HG02884 (cell line): ENCODE data around the gene TTC13.

Experiments used
- ATAC-seq: cut with Tn5 transposase; IDR thresholded peaks from one replicate; pipeline ENCODE4 v1.9.1; 2021; ENCODE audit warnings: mild to moderate bottlenecking, moderate library complexity; ENCODE audit not compliant: unreplicated experiment

TTC13 gene

GRCh38 chr1:230910755-230911117 is 67.9 kb downstream of the TTC13 start:
- no peak for ATAC-seq

GRCh38 chr1:230909974-230910754 is 68.5 kb downstream of the TTC13 start:
- ATAC-seq: no peak

GRCh38 chr1:230907472-230908205 is 71.0 kb downstream of the TTC13 start:
- no peak for ATAC-seq

- ATAC-seq: no peak
Observed at GRCh38 chr1:230906226-230906625, 72.4 kb downstream of the TTC13 start.

GRCh38 chr1:230905733-230906132 is 72.9 kb downstream of the TTC13 start:
- ATAC-seq: no peak

GRCh38 chr1:230902349-230902923 is 76.2 kb downstream of the TTC13 start:
- ATAC-seq: no peak

GRCh38 chr1:230901671-230902070 is 77.0 kb downstream of the TTC13 start:
- no peak for ATAC-seq

- no peak for ATAC-seq
Observed at GRCh38 chr1:230900984-230901383, 77.7 kb downstream of the TTC13 start.

- ATAC-seq: no peak
Observed at GRCh38 chr1:230899841-230900251, 78.8 kb downstream of the TTC13 start.

- ATAC-seq: no peak
Observed at GRCh38 chr1:230898748-230899147, 79.9 kb downstream of the TTC13 start.

GRCh38 chr1:230898144-230898543 is 80.5 kb downstream of the TTC13 start:
- ATAC-seq: no peak

GRCh38 chr1:230896779-230897178 is 81.9 kb downstream of the TTC13 start:
- ATAC-seq: no peak

GRCh38 chr1:230895452-230895851 is 83.2 kb downstream of the TTC13 start:
- ATAC-seq: no peak

GRCh38 chr1:230894664-230895063 is 84.0 kb downstream of the TTC13 start:
- no peak for ATAC-seq

GRCh38 chr1:230894032-230894431 is 84.6 kb downstream of the TTC13 start:
- ATAC-seq: no peak

- no peak for ATAC-seq
Observed at GRCh38 chr1:230892018-230892491, 86.6 kb downstream of the TTC13 start.

GRCh38 chr1:230891413-230891812 is 87.2 kb downstream of the TTC13 start:
- no peak for ATAC-seq

GRCh38 chr1:230884646-230885045 is 94.0 kb downstream of the TTC13 start:
- no peak for ATAC-seq

GRCh38 chr1:230883967-230884366 is 94.7 kb downstream of the TTC13 start:
- no peak for ATAC-seq

GRCh38 chr1:230879778-230880177 is 98.9 kb downstream of the TTC13 start:
- no peak for ATAC-seq

- ATAC-seq: no peak
Observed at GRCh38 chr1:230878591-230878990, 100.1 kb downstream of the TTC13 start.
